K562 (cell line): Measurements from ENCODE around the gene LY6G6D. TPM values are rescaled to one million over a fixed set of nuclear protein-coding genes. Genes with fewer than 3 reads are reported as not detected.

Source experiments
- ATAC-seq: fragments of 200-7000 bp; cut with Tn5 transposase; 3 replicates; pipeline ENCODE4 v1.9.1; 2020; ENCODE audit warnings: moderate library complexity
- BruUV-seq: library from RNA; stranded (reverse); fragments of 400-500 nt; replicated peaks from 2 replicates; lab custom pipeline; 2021; lab: Mats Ljungman, UMichigan
- CTCF ChIA-PET: fragments of 300-600 bp; formaldehyde crosslinking; extraction: SDS; loops from one replicate; lab custom pipeline; 2021; ENCODE audit warnings: low intra/inter-chr PET ratio; lab: Yijun Ruan, JAX
- POLR2A ChIA-PET: fragments of 300-600, 350-650 bp; sonication (Branson Sonifier 250); formaldehyde crosslinking; extraction: SDS; loops from one replicate; lab custom pipeline; 2021; ENCODE audit warnings: antibody characterized with exemption, inconsistent platforms; lab: Yijun Ruan, JAX
- DNase-seq, 4 experiments: peaks; one replicate each; pipeline versions ENCODE4 v3.0.0 to v3.0.0-alpha.2; 2011 to 2018; ENCODE audit warnings: low spot score in 3 of 4, mixed read lengths in 3 of 4; ENCODE audit errors: extremely low read depth in 1 of 4
- FAIRE-seq: peaks from 2 replicates; lab custom pipeline; 2011; peaks lifted over from hg19 to GRCh38; lab: Jason Lieb, UNC
- H2AFZ ChIP-seq: 2 replicates; pipeline ENCODE4 v1.6.0; 2011; ENCODE audit warnings: low read depth, low read length, control low read depth, inconsistent platforms
- H3K27ac ChIP-seq: fragments of 200-600 bp; 3 replicates; pipeline ENCODE4 v1.8.0; 2011; ENCODE audit warnings: low read depth, mild to moderate bottlenecking, control low read depth, inconsistent platforms, low read length, moderate library complexity, mixed read lengths; ENCODE audit errors: extremely low read depth
- H3K27me3 ChIP-seq, 2 experiments: fragments of 300-600 bp in 1 of 2; 2 replicates in 1 of 2; 3 replicates in 1 of 2; pipeline versions ENCODE4 v1.6.0 to v1.8.0; 2011; ENCODE audit warnings: inconsistent platforms in 2 of 2, low read length in 2 of 2, mild to moderate bottlenecking in 1 of 2, mixed read lengths in 1 of 2, moderate library complexity in 1 of 2; ENCODE audit not compliant: control insufficient read depth in 2 of 2, insufficient read depth in 2 of 2
- H3K36me3 ChIP-seq: fragments of 300-600 bp; 3 replicates; pipeline ENCODE4 v1.8.0; 2011; ENCODE audit warnings: mild to moderate bottlenecking, low read length, inconsistent platforms; ENCODE audit not compliant: control insufficient read depth, insufficient read depth
- H3K4me1 ChIP-seq, 2 experiments: fragments of 200-600 bp in 1 of 2; replicated peaks in 1 of 2; 2 replicates in 1 of 2; 3 replicates in 1 of 2; pipeline versions ENCODE4 v1.5.1 to v1.8.0; 2011; ENCODE audit warnings: inconsistent platforms in 2 of 2, low read length in 2 of 2, mild to moderate bottlenecking in 1 of 2, mixed read lengths in 1 of 2, moderate library complexity in 1 of 2; ENCODE audit not compliant: control insufficient read depth in 2 of 2, insufficient read depth in 2 of 2
- H3K4me2 ChIP-seq: 2 replicates; pipeline ENCODE4 v1.6.1; 2011; ENCODE audit warnings: low read length, control low read depth, inconsistent platforms, mixed read lengths; ENCODE audit not compliant: insufficient read depth
- H3K4me3 ChIP-seq: fragments of 200-600 bp; sonication (generic), shearing (Covaris generic); 2 replicates; pipeline ENCODE4 v1.5.1; 2016; ENCODE audit warnings: control low read depth, inconsistent platforms
- H3K79me2 ChIP-seq: fragments of 200-600 bp; 3 replicates; pipeline ENCODE4 v1.8.0; 2011; ENCODE audit warnings: low read length, inconsistent platforms; ENCODE audit not compliant: control insufficient read depth, insufficient read depth
- H3K9ac ChIP-seq, 2 experiments: 2 replicates each; pipeline versions ENCODE4 v1.6.0 to v1.6.1; 2011; ENCODE audit warnings: low read depth in 2 of 2, low read length in 2 of 2, control low read depth in 1 of 2, inconsistent platforms in 1 of 2, mild to moderate bottlenecking in 1 of 2, mixed read lengths in 1 of 2; ENCODE audit not compliant: insufficient read depth in 1 of 2
- H3K9me1 ChIP-seq: one replicate; pipeline ENCODE4 v1.6.0; 2011; ENCODE audit warnings: inconsistent platforms, mild to moderate bottlenecking, low read length, moderate library complexity; ENCODE audit not compliant: control insufficient read depth, insufficient read depth
- H3K9me3 ChIP-seq: replicated peaks from 2 replicates; pipeline ENCODE4 v1.5.1; 2011; ENCODE audit warnings: low read depth, low read length, inconsistent platforms; ENCODE audit not compliant: control insufficient read depth, insufficient read depth
- H4K20me1 ChIP-seq: replicated peaks from 2 replicates; pipeline ENCODE4 v1.6.1; 2011; ENCODE audit warnings: low read length, inconsistent platforms, mixed read lengths; ENCODE audit not compliant: control insufficient read depth, insufficient read depth
- ETV5 ChIP-seq: sonication (generic); formaldehyde crosslinking; IDR thresholded peaks from 2 replicates; pipeline ENCODE4 v1.4.0; 2020; ENCODE audit warnings: low read depth, mild to moderate bottlenecking, missing genetic modification reagents
- FOXK1 ChIP-seq: sonication (generic); formaldehyde crosslinking; IDR thresholded peaks from 2 replicates; pipeline ENCODE4 v1.8.0; 2022; ENCODE audit warnings: missing genetic modification reagents, mild to moderate bottlenecking, borderline replicate concordance
- KLF13 ChIP-seq: fragments of 450-650 bp; IDR thresholded peaks from 2 replicates; pipeline ENCODE4 v1.6.1; 2016; ENCODE audit warnings: missing genetic modification characterization, low read depth, mild to moderate bottlenecking, missing compliant biosample characterization, moderate library complexity, borderline replicate concordance
- MEF2D ChIP-seq: conservative IDR thresholded peaks from 2 replicates; pipeline ENCODE4 v1.6.1; 2016; ENCODE audit warnings: low read depth, missing genetic modification characterization, missing compliant biosample characterization
- MIER1 ChIP-seq: fragments of 450-650 bp; IDR thresholded peaks from 2 replicates; pipeline ENCODE4 v1.6.1; 2016; ENCODE audit warnings: antibody characterized with exemption, mild to moderate bottlenecking, low read depth
- NR1H2 ChIP-seq: sonication (generic); formaldehyde crosslinking; IDR thresholded peaks from 2 replicates; pipeline ENCODE4 v1.4.0; 2020; ENCODE audit warnings: mild to moderate bottlenecking, missing genetic modification reagents
- SMAD1 ChIP-seq: fragments of 150-350 bp; IDR thresholded peaks from 2 replicates; pipeline ENCODE4 v1.6.1; 2014; ENCODE audit warnings: low read length, low read depth; ENCODE audit not compliant: partially characterized antibody
- SMC3 ChIP-seq: conservative IDR thresholded peaks from 2 replicates; pipeline ENCODE4 v1.6.1; 2011; ENCODE audit warnings: low read depth, low read length, improper control_type of control experiment; ENCODE audit not compliant: insufficient read depth
- ZNF134 ChIP-seq: fragments of 250-450 bp; sonication (Bioruptor Pico); conservative IDR thresholded peaks from 2 replicates; pipeline ENCODE4 v1.4.0; 2020
- WGBS: fragments of 100-300 bp; shearing (Covaris generic); methylation state at CpG from one replicate; pipeline ENCODE4 v1.1.6; 2016; ENCODE audit warnings: low coverage, mixed read lengths; ENCODE audit not compliant: insufficient coverage; ENCODE audit errors: missing lambda C conversion rate; 5-methylcytosine and 5-hydroxymethylcytosine counted together
- in situ Hi-C: fragments of 300-500 bp; cut with MboI; formaldehyde crosslinking; loops from 4 replicates; pipeline ENCODE4 v1.15.0; 2018; ENCODE audit warnings: inconsistent platforms, mixed read lengths
- intact Hi-C: fragments of 100-400 bp; cut with micrococcal nuclease; formaldehyde crosslinking; loops from 2 replicates; pipeline ENCODE4 v1.14.2; 2022
- polyA plus RNA-seq, 8 experiments: library from polyadenylated mRNA; depleted of rRNA in 4 of 8; stranded (reverse) in 5 of 8; unstranded in 3 of 8; fragments of >200 nt; fragmentation: Nextera tagmentation in 2 of 8; fragmentation: Illumina TruSeq in 1 of 8; extraction: Ambion mirVana in 2 of 8; extraction: Trizol in 1 of 8; gene quantifications; 2 replicates each; pipeline versions ENCODE4 v1.2.1 to v1.2.3, GENCODE V29; 2011 to 2014; ENCODE audit warnings: inconsistent platforms in 1 of 8, missing spikeins in 1 of 8
- total RNA-seq, 7 experiments: library from RNA; depleted of rRNA in 6 of 7; stranded (reverse); fragments of >200 nt in 6 of 7; fragmentation: Illumina TruSeq in 2 of 7; extraction: Trizol in 2 of 7; gene quantifications; 2 replicates each; pipeline versions ENCODE4 v1.2.1 to v1.2.3, GENCODE V29; 2011 to 2021; ENCODE audit warnings: low replicate concordance in 1 of 7
- TF ChIP-seq, protein P1 (sequence below): fragments of 250-450 bp; sonication (Bioruptor Pico); IDR thresholded peaks from 2 replicates; pipeline ENCODE4 v1.8.0; 2022; ENCODE audit warnings: inconsistent platforms

Gene LY6G6D
- total and polyA plus RNA-seq, 9 of the 15 experiments (the other 6 are each of a cell fraction or from before 2014, with no cell fraction given), result 0.30 to 0.38 TPM; not detected in 7

GRCh38 chr6:31734821-31735406 is 19.8 kb downstream of the LY6G6D start (continued):
- no peak for TF ChIP-seq SMAD1
- TF ChIP-seq, protein P1, sequence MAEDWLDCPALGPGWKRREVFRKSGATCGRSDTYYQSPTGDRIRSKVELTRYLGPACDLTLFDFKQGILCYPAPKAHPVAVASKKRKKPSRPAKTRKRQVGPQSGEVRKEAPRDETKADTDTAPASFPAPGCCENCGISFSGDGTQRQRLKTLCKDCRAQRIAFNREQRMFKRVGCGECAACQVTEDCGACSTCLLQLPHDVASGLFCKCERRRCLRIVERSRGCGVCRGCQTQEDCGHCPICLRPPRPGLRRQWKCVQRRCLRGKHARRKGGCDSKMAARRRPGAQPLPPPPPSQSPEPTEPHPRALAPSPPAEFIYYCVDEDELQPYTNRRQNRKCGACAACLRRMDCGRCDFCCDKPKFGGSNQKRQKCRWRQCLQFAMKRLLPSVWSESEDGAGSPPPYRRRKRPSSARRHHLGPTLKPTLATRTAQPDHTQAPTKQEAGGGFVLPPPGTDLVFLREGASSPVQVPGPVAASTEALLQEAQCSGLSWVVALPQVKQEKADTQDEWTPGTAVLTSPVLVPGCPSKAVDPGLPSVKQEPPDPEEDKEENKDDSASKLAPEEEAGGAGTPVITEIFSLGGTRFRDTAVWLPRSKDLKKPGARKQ, result no peak
- no peak for TF ChIP-seq ZNF134
- TF ChIP-seq KLF13, result peak; percentile 83

DNA sequence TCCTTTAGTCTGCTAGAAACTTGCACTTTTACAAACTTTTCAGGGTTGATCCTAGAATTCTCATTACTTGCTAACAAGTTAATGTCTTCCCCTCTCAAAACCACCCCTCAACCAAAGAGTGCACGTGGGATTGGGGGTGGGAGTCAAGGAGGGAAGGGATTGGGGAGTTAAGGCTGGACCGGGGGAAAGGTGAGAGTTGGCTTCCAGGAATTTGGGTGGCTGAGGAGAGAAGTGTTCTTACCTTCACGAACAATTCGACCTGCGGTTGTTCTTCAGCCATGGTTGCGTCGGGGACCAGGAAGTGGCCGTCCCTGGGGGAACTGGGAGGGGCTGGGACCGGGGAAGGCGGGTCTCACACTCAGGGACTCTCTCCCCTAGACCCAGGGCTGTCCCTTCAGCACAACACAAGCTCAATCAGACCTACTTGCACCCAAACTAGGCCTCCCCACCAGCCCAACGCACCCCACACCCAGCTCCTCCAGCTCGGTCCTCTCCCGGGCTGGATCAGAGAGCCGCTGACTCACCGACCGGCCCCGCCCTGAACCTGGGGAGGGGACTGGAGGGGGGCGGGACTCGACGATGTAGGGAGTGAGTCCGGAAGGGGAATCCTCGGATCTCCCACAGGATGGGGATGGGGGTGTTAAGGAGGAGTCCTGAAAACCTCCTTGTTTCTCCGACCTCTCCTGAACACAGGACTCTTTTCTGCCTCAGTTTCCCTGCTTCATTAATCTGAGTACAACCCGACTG is 21.0 kb downstream of the LY6G6D start, which contains the start of gene CLIC1:
TSS of gene CLIC1 (minus strand) at position 510 of the 747 bp plus-strand sequence. CDS start at position 280, 230 bp downstream.
- H4K20me1 ChIP-seq, result peaks cover 24% of the 10 kb centered on the region
- H3K79me2 ChIP-seq, result peaks cover 87% of the 10 kb centered on the region
- peak; percentile 89 for FAIRE-seq
- intact Hi-C loops, result loop anchor here (10.0 kb wide), 1 partner anchor 239 kb away; the partner anchor contains the start of gene DXO
- no peaks in the 10 kb centered on the region for H3K9me3 ChIP-seq
- DNase-seq, result peak; percentile 97 to 99 (median 98)
- CTCF ChIA-PET, result no interaction called here
- H3K4me3 ChIP-seq, result peak within 1 kb of the TSS; percentile 77
- peak within 1 kb of the TSS; percentile 99 for H3K9ac ChIP-seq
- H3K27me3 ChIP-seq, result no peaks in the 10 kb centered on the region
- in situ Hi-C loops, result no loop called here
- WGBS, result 1% methylated on average over 24 of the region's 24 CpGs
- no peaks in the 10 kb centered on the region for H3K9me1 ChIP-seq
- peak within 1 kb of the TSS; percentile 100 for H3K4me2 ChIP-seq
- peak within 1 kb of the TSS; percentile 73 for H2AFZ ChIP-seq
- H3K4me1 ChIP-seq, result peaks cover 46 to 54% of the 10 kb centered on the region in 2 experiments
- peaks cover 50% of the 10 kb centered on the region for H3K36me3 ChIP-seq
- POLR2A ChIA-PET, result interaction anchor here (0.5 to 13.1 kb wide), 32 partner anchors 9 to 349 kb away, joined by 3 to 236 read pairs (median 6); partner anchors contain the start of genes ABHD16A, BAG6, C6orf47 and CSNK2B
- TSS peak; percentile 59 for BruUV-seq
- ATAC-seq, result peak; percentile 71
- H3K27ac ChIP-seq, result peak within 1 kb of the TSS; percentile 95
- TF ChIP-seq ETV5 (CRISPR knock-in tag) (peak; percentile 93), MEF2D (0 out of 2 replicates have a peak, but pooled peaks have one; percentile 19), NR1H2 (0 out of 2 replicates have a peak, but pooled peaks have one; percentile 82), MIER1 (no peak), SMC3 (peak; percentile 25; the same call in 1 of the 2 replicates), FOXK1 (CRISPR knock-in tag) (peak; percentile 98)
